22Rv1 (cell line): ENCODE measurements around the gene MRO.

Source experiments
- CTCF ChIP-seq: fragments of 450-650 bp; IDR thresholded peaks from 2 replicates; pipeline ENCODE4 v1.5.1; 2017; ENCODE audit warnings: mild to moderate bottlenecking
- ZFX ChIP-seq: fragments of 450-650 bp; IDR thresholded peaks from 2 replicates; pipeline ENCODE4 v1.6.1; 2017; ENCODE audit warnings: antibody characterized with exemption, borderline replicate concordance

GRCh38 chr18:50745945-50746344 is 73.9 kb downstream of the MRO start:
- TF ChIP-seq CTCF: no peak
- no peak for TF ChIP-seq ZFX
